ENCODE measurements around the gene YWHAE.
"Not testable (repeated sequence)": the region's sequence is repeated elsewhere in the genome, so short reads cannot be mapped to it uniquely, and the experiment has no call there.

Gene YWHAE

DNA sequence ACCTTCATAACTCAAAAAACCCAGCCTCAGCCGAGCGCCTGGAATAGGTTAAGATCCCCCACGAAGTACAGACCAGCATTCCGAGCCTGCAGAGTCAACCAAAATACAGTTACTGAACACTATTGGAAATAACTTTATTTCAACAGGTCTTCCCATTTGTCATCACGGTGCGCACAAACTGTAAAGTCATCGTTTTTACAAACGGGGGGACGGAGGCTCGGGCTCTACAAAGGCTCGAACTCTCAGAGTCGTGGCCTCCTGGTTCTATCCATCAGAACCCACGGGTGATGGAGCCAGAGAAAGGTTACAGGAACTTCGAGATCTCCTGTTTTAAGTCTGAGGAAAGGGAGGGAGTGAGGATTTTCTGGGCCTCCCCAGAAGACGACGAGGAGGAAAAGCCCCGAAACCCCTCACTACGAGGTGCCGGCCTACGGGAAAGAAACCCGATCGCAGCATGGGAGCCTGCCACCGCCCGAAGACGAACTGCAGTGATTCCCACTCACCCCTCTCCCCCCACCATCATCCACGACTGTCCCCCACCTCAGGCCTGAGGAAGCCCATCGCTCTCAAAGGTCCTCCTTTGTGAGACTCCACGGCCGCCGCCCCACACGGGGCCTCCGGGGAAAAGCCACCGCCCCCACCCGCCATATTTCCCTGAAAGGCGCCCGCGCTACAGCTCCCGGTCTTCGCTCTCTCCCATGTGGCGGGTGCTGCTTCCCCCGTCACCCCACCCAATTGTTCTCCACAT lies 917 bp downstream of the YWHAE start:
- Histone ChIP-seq H3K9ac (ENCODE audit: low read length) (peak overlapping the region; percentile 96), H3K9me3 (ENCODE audit: control insufficient read depth, low read length) (no peaks in the 10 kb centered on the region), H3K27me3 (ENCODE audit: control insufficient read depth, insufficient read depth, low read length) (no peaks in the 10 kb centered on the region), H3K36me3 (ENCODE audit: control insufficient read depth, insufficient read depth, low read length) (no peaks in the 10 kb centered on the region), H3K4me1 (ENCODE audit: control insufficient read depth, insufficient read depth, low read length) (peaks cover 17% of the 10 kb centered on the region), H3K4me3 (ENCODE audit: low read length) (peak overlapping the region; percentile 99)

DNA sequence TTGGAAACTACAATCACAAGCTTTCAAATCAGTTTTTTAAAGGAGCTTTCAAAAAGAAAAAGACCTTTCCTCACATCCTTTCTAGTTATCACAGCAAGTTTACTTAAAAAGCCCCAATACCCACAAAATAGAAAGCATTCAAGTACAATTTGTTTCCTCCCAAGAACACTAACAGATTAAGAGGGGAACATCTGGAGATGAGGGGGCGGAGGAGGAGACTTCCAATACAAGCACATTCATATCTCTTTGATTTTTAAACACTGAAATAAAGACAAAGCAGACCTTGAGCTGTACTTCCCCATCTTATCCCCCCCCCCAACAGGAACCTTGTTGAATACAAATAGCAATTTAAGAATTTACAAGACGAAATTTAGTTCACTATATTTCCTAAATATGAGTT lies 2.0 kb downstream of the YWHAE start:
- peak overlapping the region; percentile 96 for H3K9ac ChIP-seq (ENCODE audit: low read length)
- no peaks in the 10 kb centered on the region for H3K27me3 ChIP-seq (ENCODE audit: control insufficient read depth, insufficient read depth, low read length)
- H3K36me3 ChIP-seq (ENCODE audit: control insufficient read depth, insufficient read depth, low read length): no peaks in the 10 kb centered on the region
- peak overlapping the region; percentile 99 for H3K4me3 ChIP-seq (ENCODE audit: low read length)
- peaks cover 22% of the 10 kb centered on the region for H3K4me1 ChIP-seq (ENCODE audit: control insufficient read depth, insufficient read depth, low read length)
- no peaks in the 10 kb centered on the region for H3K9me3 ChIP-seq (ENCODE audit: control insufficient read depth, low read length)

DNA sequence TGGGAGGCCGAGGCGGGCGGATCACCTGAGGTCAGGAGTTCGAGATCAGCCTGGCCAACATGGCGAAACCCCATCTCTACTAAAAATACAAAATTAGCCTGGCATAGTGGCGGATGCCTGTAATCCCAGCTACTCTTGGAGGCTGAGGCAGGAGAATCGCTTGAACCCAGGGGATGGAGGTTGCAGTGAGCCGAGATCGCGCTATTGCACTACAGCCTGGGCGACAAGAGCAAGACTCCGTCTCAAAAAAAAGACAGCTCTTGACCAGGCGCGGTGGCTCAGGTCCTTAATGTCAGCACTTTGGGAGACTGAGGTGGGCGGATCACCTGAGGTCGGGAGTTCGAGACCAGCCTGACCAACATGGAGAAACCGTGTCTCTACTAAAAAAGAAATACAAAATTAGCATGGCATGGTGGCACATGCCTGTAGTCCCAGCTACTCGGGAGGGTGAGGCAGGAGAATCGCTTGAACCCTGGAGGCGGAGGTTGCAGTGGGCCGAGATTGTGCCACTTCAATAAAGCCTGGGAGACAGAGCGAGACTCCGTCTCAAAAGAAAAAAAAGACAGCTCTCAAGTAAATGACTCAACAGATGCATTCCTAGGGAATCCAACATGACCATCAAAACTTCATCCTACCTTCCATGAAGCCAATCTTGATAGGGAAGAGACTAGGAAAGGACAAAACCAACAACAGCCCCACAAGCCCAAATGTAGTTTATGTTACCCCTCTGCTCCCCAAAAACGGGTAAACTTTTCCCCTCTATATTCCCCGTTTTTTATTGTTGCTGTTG lies 4.0 kb downstream of the YWHAE start:
- peaks cover 34% of the 10 kb centered on the region for H3K4me1 ChIP-seq (ENCODE audit: control insufficient read depth, insufficient read depth, low read length)
- not testable (repeated sequence) for H3K27me3 ChIP-seq (ENCODE audit: control insufficient read depth, insufficient read depth, low read length); H3K36me3 ChIP-seq (ENCODE audit: control insufficient read depth, insufficient read depth, low read length); H3K9ac ChIP-seq (ENCODE audit: low read length); H3K9me3 ChIP-seq (ENCODE audit: control insufficient read depth, low read length); H3K4me3 ChIP-seq (ENCODE audit: low read length)

DNA sequence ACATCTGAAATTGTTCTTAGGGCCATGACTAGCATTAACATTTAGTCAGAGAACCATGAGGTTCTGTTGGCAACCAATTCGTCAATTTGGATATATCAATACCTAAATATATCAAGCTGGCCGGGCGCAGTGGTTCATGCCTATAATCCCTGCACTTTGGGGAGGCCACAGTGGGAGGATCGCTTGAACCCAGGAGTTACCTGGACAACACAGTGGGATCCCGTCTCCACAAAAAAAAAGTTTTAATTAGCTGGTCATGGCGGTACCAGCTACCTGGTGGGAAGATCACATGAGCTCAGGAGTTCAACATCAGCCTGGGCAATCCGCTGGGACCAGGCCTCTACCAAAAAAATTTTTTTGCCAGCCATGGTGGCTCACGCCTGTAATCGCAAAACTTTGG lies 8.4 kb downstream of the YWHAE start:
- no peak overlapping the region for H3K9ac ChIP-seq (ENCODE audit: low read length)
- H3K36me3 ChIP-seq (ENCODE audit: control insufficient read depth, insufficient read depth, low read length): no peaks in the 10 kb centered on the region
- H3K9me3 ChIP-seq (ENCODE audit: control insufficient read depth, low read length): no peaks in the 10 kb centered on the region
- H3K4me3 ChIP-seq (ENCODE audit: low read length): no peak overlapping the region
- peaks cover 37% of the 10 kb centered on the region for H3K4me1 ChIP-seq (ENCODE audit: control insufficient read depth, insufficient read depth, low read length)
- no peaks in the 10 kb centered on the region for H3K27me3 ChIP-seq (ENCODE audit: control insufficient read depth, insufficient read depth, low read length)

GRCh38 chr17:1390432-1391367 lies 9.3 kb downstream of the YWHAE start:
- peaks cover 42% of the 10 kb centered on the region for H3K4me1 ChIP-seq (ENCODE audit: control insufficient read depth, insufficient read depth, low read length)
- no peaks in the 10 kb centered on the region for H3K36me3 ChIP-seq (ENCODE audit: control insufficient read depth, insufficient read depth, low read length)
- no peak overlapping the region for H3K4me3 ChIP-seq (ENCODE audit: low read length)
- no peaks in the 10 kb centered on the region for H3K9me3 ChIP-seq (ENCODE audit: control insufficient read depth, low read length)
- no peaks in the 10 kb centered on the region for H3K27me3 ChIP-seq (ENCODE audit: control insufficient read depth, insufficient read depth, low read length)
- no peak overlapping the region for H3K9ac ChIP-seq (ENCODE audit: low read length)

DNA sequence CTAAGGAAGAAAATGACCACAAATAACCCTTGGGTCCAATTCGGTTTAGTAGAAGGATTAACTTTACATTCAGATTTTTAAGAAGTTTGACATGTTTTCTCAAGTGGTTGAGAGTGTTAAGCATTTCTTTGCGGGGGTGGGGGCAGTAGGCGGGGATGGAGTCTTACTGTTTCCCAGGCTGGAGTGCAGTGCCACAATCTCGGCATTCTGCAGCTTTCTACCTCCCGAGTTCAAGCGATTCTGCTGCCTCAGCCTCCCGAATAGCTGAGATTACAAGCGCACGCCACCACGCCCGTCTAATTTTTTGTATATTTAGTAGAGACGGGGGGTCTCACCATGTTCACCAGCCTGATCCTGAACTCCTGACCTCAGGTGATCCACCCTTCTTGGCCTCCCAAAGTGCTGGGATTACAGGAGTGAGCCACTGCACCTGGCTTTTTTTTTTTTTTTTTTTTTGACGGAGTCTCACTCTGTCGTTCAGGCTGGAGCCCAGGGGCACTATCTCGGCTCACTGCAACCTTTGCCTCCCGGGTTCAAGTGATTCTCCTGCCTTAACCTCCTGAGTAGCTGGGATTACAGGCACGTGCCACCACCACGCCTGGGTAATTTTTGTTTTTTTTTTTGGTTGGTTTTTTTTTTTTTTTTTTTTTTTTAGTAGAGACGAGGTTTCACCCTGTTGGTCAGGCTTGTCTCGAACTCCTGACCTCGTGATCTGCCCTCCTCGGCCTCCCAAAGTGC lies 12.4 kb downstream of the YWHAE start:
- not testable (repeated sequence) for H3K9me3 ChIP-seq (ENCODE audit: control insufficient read depth, low read length); H3K36me3 ChIP-seq (ENCODE audit: control insufficient read depth, insufficient read depth, low read length); H3K27me3 ChIP-seq (ENCODE audit: control insufficient read depth, insufficient read depth, low read length); H3K4me3 ChIP-seq (ENCODE audit: low read length); H3K9ac ChIP-seq (ENCODE audit: low read length)
- peaks cover 30% of the 10 kb centered on the region for H3K4me1 ChIP-seq (ENCODE audit: control insufficient read depth, insufficient read depth, low read length)

DNA sequence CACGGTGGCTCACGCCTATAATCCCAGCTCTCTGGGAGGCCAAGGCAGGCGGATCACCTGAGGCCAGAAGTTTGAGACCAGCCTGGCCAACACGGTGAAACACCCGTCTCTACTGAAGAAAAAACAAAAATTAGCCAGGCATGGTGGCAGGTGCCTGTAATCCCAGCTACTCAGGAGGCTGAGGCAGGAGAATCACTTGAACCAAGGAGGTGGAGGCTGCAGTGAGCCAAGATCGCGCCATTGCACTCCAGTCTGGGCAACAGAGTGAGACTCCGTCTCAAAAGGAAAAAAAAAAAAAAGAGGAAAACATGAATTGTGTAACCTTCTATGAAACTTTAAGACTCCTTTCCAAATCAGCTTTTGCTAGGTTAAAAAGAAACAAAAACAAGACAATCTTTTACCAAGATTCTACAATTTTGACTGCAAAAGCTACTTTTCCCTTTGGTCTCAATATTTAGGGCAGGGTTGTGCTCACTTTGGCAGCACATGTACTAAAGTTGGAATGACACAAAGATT lies 13.3 kb downstream of the YWHAE start:
- not testable (repeated sequence) for H3K36me3 ChIP-seq (ENCODE audit: control insufficient read depth, insufficient read depth, low read length); H3K4me3 ChIP-seq (ENCODE audit: low read length); H3K9ac ChIP-seq (ENCODE audit: low read length); H3K9me3 ChIP-seq (ENCODE audit: control insufficient read depth, low read length); H3K27me3 ChIP-seq (ENCODE audit: control insufficient read depth, insufficient read depth, low read length)
- peaks cover 26% of the 10 kb centered on the region for H3K4me1 ChIP-seq (ENCODE audit: control insufficient read depth, insufficient read depth, low read length)

DNA sequence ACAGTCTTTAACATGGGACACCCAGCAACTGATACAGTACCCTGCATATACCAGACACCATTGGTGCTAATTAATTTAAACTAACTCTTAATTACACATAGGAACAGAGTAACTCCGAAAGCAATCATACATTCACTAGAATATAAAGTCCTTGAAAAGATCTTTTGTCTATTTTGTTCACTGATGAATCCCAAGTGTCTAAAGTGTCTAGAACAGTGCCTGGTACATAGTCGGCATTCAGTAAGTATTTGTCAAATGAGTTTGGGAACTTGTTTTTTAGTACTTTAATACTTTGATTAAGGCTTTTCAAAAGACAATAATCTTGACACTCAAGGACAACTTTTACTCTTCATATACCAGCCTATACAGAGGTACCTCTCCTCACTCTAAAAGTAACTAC lies 13.8 kb downstream of the YWHAE start:
- H3K27me3 ChIP-seq (ENCODE audit: control insufficient read depth, insufficient read depth, low read length): no peaks in the 10 kb centered on the region
- no peak overlapping the region for H3K9ac ChIP-seq (ENCODE audit: low read length)
- no peaks in the 10 kb centered on the region for H3K36me3 ChIP-seq (ENCODE audit: control insufficient read depth, insufficient read depth, low read length)
- H3K4me1 ChIP-seq (ENCODE audit: control insufficient read depth, insufficient read depth, low read length): peaks cover 23% of the 10 kb centered on the region
- H3K4me3 ChIP-seq (ENCODE audit: low read length): no peak overlapping the region
- H3K9me3 ChIP-seq (ENCODE audit: control insufficient read depth, low read length): no peaks in the 10 kb centered on the region

- Histone ChIP-seq H3K9me3 (ENCODE audit: control insufficient read depth, low read length) (no peaks in the 10 kb centered on the region), H3K27me3 (ENCODE audit: control insufficient read depth, insufficient read depth, low read length) (no peaks in the 10 kb centered on the region), H3K4me1 (ENCODE audit: control insufficient read depth, insufficient read depth, low read length) (peaks cover 19% of the 10 kb centered on the region), H3K4me3 (ENCODE audit: low read length) (no peak overlapping the region), H3K9ac (ENCODE audit: low read length) (no peak overlapping the region), H3K36me3 (ENCODE audit: control insufficient read depth, insufficient read depth, low read length) (no peaks in the 10 kb centered on the region)
Measured at GRCh38 chr17:1385861-1386260, 14.2 kb downstream of the YWHAE start.

GRCh38 chr17:1384905-1385435 lies 15.1 kb downstream of the YWHAE start:
- H3K4me1 ChIP-seq (ENCODE audit: control insufficient read depth, insufficient read depth, low read length): peaks cover 15% of the 10 kb centered on the region
- H3K9me3 ChIP-seq (ENCODE audit: control insufficient read depth, low read length): no peaks in the 10 kb centered on the region
- no peaks in the 10 kb centered on the region for H3K27me3 ChIP-seq (ENCODE audit: control insufficient read depth, insufficient read depth, low read length)
- no peaks in the 10 kb centered on the region for H3K36me3 ChIP-seq (ENCODE audit: control insufficient read depth, insufficient read depth, low read length)
- H3K4me3 ChIP-seq (ENCODE audit: low read length): no peak overlapping the region
- no peak overlapping the region for H3K9ac ChIP-seq (ENCODE audit: low read length)

- Histone ChIP-seq H3K9me3 (ENCODE audit: control insufficient read depth, low read length) (no peaks in the 10 kb centered on the region), H3K36me3 (ENCODE audit: control insufficient read depth, insufficient read depth, low read length) (no peaks in the 10 kb centered on the region), H3K27me3 (ENCODE audit: control insufficient read depth, insufficient read depth, low read length) (no peaks in the 10 kb centered on the region), H3K4me1 (ENCODE audit: control insufficient read depth, insufficient read depth, low read length) (peaks cover 40% of the 10 kb centered on the region), H3K4me3 (ENCODE audit: low read length) (no peak overlapping the region), H3K9ac (ENCODE audit: low read length) (no peak overlapping the region)
Measured at GRCh38 chr17:1379930-1380313, 20.1 kb downstream of the YWHAE start.

All from mucosa of stomach (tissue), 1 donor.